Trophoblast cell (in vitro differentiated cells and primary cell): ENCODE data around the gene C11orf65.

Source experiments
- DNase-seq, 2 donors: peaks; one replicate each; pipeline ENCODE4 v3.0.0-alpha.2; 2016
- H2AFZ ChIP-seq: 2 replicates; pipeline ENCODE4 v1.6.1; 2013; ENCODE audit warnings: low read length, moderate library complexity, mild to moderate bottlenecking; ENCODE audit not compliant: insufficient read depth, poor library complexity
- H2AK5ac ChIP-seq: 2 replicates; pipeline ENCODE4 v1.6.1; 2013; ENCODE audit warnings: mild to moderate bottlenecking, low read length
- H2BK120ac ChIP-seq: 2 replicates; pipeline ENCODE4 v1.6.1; 2013; ENCODE audit warnings: low read length, mild to moderate bottlenecking, moderate library complexity; ENCODE audit not compliant: insufficient read depth, poor library complexity
- H2BK12ac ChIP-seq: 2 replicates; pipeline ENCODE4 v1.6.1; 2013; ENCODE audit warnings: mild to moderate bottlenecking, low read length, moderate library complexity
- H2BK5ac ChIP-seq: 2 replicates; pipeline ENCODE4 v1.6.1; 2013; ENCODE audit warnings: low read length, low read depth, moderate library complexity, mild to moderate bottlenecking; ENCODE audit not compliant: poor library complexity
- H3K14ac ChIP-seq: 2 replicates; pipeline ENCODE4 v1.6.1; 2013; ENCODE audit warnings: mild to moderate bottlenecking, low read length
- H3K18ac ChIP-seq: 2 replicates; pipeline ENCODE4 v1.6.1; 2013; ENCODE audit warnings: mild to moderate bottlenecking, low read length
- H3K23ac ChIP-seq: 2 replicates; pipeline ENCODE4 v1.6.1; 2013; ENCODE audit warnings: low read length
- H3K27ac ChIP-seq: 2 replicates; pipeline ENCODE4 v1.5.1; 2013; ENCODE audit warnings: low read depth, mild to moderate bottlenecking, inconsistent platforms, low read length, moderate library complexity
- H3K27me3 ChIP-seq: 2 replicates; pipeline ENCODE4 v1.6.1; 2013; ENCODE audit warnings: inconsistent platforms, mild to moderate bottlenecking, low read length, moderate library complexity; ENCODE audit not compliant: insufficient read depth
- H3K36me3 ChIP-seq, 2 experiments: 1 replicate in 1 of 2; 2 replicates in 1 of 2; pipeline ENCODE4 v1.6.1; 2013; ENCODE audit warnings: low read length in 2 of 2, mild to moderate bottlenecking in 2 of 2, moderate library complexity in 1 of 2; ENCODE audit not compliant: insufficient read depth in 2 of 2, control insufficient read depth in 1 of 2
- H3K4ac ChIP-seq: 2 replicates; pipeline ENCODE4 v1.6.1; 2013; ENCODE audit warnings: low read depth, mild to moderate bottlenecking, low read length, moderate library complexity
- H3K4me1 ChIP-seq, 2 experiments: 1 replicate in 1 of 2; 2 replicates in 1 of 2; pipeline ENCODE4 v1.6.1; 2013; ENCODE audit warnings: low read length in 2 of 2, mild to moderate bottlenecking in 2 of 2, moderate library complexity in 1 of 2; ENCODE audit not compliant: insufficient read depth in 2 of 2, control insufficient read depth in 1 of 2
- H3K4me2 ChIP-seq: 2 replicates; pipeline ENCODE4 v1.6.1; 2013; ENCODE audit warnings: inconsistent platforms, mild to moderate bottlenecking, low read length, moderate library complexity
- H3K4me3 ChIP-seq: 2 replicates; pipeline ENCODE4 v1.5.1; 2013; ENCODE audit warnings: mild to moderate bottlenecking, low read depth, low read length, inconsistent platforms
- H3K79me1 ChIP-seq: one replicate; pipeline ENCODE4 v1.6.1; 2013; ENCODE audit warnings: low read length
- H3K79me2 ChIP-seq: 2 replicates; pipeline ENCODE4 v1.6.1; 2013; ENCODE audit warnings: low read length, mild to moderate bottlenecking; ENCODE audit not compliant: control insufficient read depth, insufficient read depth, poor library complexity
- H3K9ac ChIP-seq: 2 replicates; pipeline ENCODE4 v1.6.1; 2013; ENCODE audit warnings: mild to moderate bottlenecking, low read length
- H3K9me3 ChIP-seq: 2 replicates; pipeline ENCODE4 v1.6.1; 2013; ENCODE audit warnings: low read depth, mild to moderate bottlenecking, control low read depth, inconsistent platforms, low read length; ENCODE audit not compliant: insufficient read depth
- H4K12ac ChIP-seq: 2 replicates; pipeline ENCODE4 v1.6.1; 2013; ENCODE audit warnings: low read depth, mild to moderate bottlenecking, low read length, moderate library complexity
- H4K8ac ChIP-seq: 2 replicates; pipeline ENCODE4 v1.6.1; 2013; ENCODE audit warnings: low read depth, mild to moderate bottlenecking, low read length, moderate library complexity
- H4K91ac ChIP-seq: one replicate; pipeline ENCODE4 v1.6.1; 2013; ENCODE audit warnings: low read depth, mild to moderate bottlenecking, low read length, moderate library complexity
- WGBS: extraction: QIAGEN DNeasy Blood & Tissue Kit; methylation state at CpG from one replicate; pipeline ENCODE4 v1.1.7; 2013; ENCODE audit warnings: missing lambda C conversion rate; ENCODE audit not compliant: insufficient read length, insufficient coverage; ENCODE audit errors: extremely low coverage; 5-methylcytosine and 5-hydroxymethylcytosine counted together

C11orf65 gene

GRCh38 chr11:108436594-108436993 is 30.7 kb downstream of the C11orf65 start:
- no peak overlapping the region for H3K4me3 ChIP-seq
- no peak overlapping the region for H4K91ac ChIP-seq
- H4K12ac ChIP-seq: no peak overlapping the region
- no peak overlapping the region for H2BK120ac ChIP-seq
- no peaks in the 10 kb centered on the region for H3K36me3 ChIP-seq
- H3K79me2 ChIP-seq: no peaks in the 10 kb centered on the region
- H3K9ac ChIP-seq: no peak overlapping the region
- H4K8ac ChIP-seq: no peak overlapping the region
- H2BK12ac ChIP-seq: no peak overlapping the region
- no peaks in the 10 kb centered on the region for H3K4me1 ChIP-seq
- H3K18ac ChIP-seq: no peak overlapping the region
- H3K79me1 ChIP-seq: no peaks in the 10 kb centered on the region
- WGBS: no CpG with 5 or more reads among the region's 2 CpGs
- no peak overlapping the region for H3K4me2 ChIP-seq
- H3K4ac ChIP-seq: no peak overlapping the region
- H3K27me3 ChIP-seq: no peaks in the 10 kb centered on the region
- no peak overlapping the region for H2AK5ac ChIP-seq
- H2AFZ ChIP-seq: no peak overlapping the region
- H3K23ac ChIP-seq: no peak overlapping the region
- no peak overlapping the region for H2BK5ac ChIP-seq
- no peak overlapping the region for H3K14ac ChIP-seq
- H3K27ac ChIP-seq: no peak overlapping the region
- H3K9me3 ChIP-seq: peaks cover 4% of the 10 kb centered on the region
- DNase-seq: no peak

GRCh38 chr11:108435066-108435465 is 32.3 kb downstream of the C11orf65 start:
- H3K9ac ChIP-seq: no peak overlapping the region
- no peak overlapping the region for H4K91ac ChIP-seq
- no peak overlapping the region for H2BK12ac ChIP-seq
- no peaks in the 10 kb centered on the region for H3K27me3 ChIP-seq
- H3K18ac ChIP-seq: no peak overlapping the region
- H3K9me3 ChIP-seq: no peaks in the 10 kb centered on the region
- no peaks in the 10 kb centered on the region for H3K79me2 ChIP-seq
- H4K8ac ChIP-seq: no peak overlapping the region
- H3K4me3 ChIP-seq: no peak overlapping the region
- H3K4me1 ChIP-seq: no peaks in the 10 kb centered on the region
- H2AK5ac ChIP-seq: no peak overlapping the region
- no CpG with 5 or more reads among the region's 1 CpG for WGBS
- no peaks in the 10 kb centered on the region for H3K79me1 ChIP-seq
- no peak overlapping the region for H2BK5ac ChIP-seq
- H3K14ac ChIP-seq: no peak overlapping the region
- H3K23ac ChIP-seq: no peak overlapping the region
- no peak overlapping the region for H3K4ac ChIP-seq
- no peak overlapping the region for H2AFZ ChIP-seq
- no peak for DNase-seq
- H2BK120ac ChIP-seq: no peak overlapping the region
- H3K4me2 ChIP-seq: no peak overlapping the region
- H3K27ac ChIP-seq: no peak overlapping the region
- H3K36me3 ChIP-seq: no peaks in the 10 kb centered on the region
- no peak overlapping the region for H4K12ac ChIP-seq

- H2AK5ac ChIP-seq: no peak overlapping the region
- no peaks in the 10 kb centered on the region for H3K79me2 ChIP-seq
- H3K4me1 ChIP-seq: no peaks in the 10 kb centered on the region
- H3K14ac ChIP-seq: no peak overlapping the region
- H3K9me3 ChIP-seq: no peaks in the 10 kb centered on the region
- no peak overlapping the region for H3K23ac ChIP-seq
- no peak overlapping the region for H2BK120ac ChIP-seq
- peak; percentile 55 to 87 for DNase-seq
- H3K27me3 ChIP-seq: no peaks in the 10 kb centered on the region
- no peak overlapping the region for H2BK5ac ChIP-seq
- H3K79me1 ChIP-seq: no peaks in the 10 kb centered on the region
- H3K27ac ChIP-seq: no peak overlapping the region
- no peak overlapping the region for H4K8ac ChIP-seq
- H3K4ac ChIP-seq: no peak overlapping the region
- H4K12ac ChIP-seq: no peak overlapping the region
- no peak overlapping the region for H3K9ac ChIP-seq
- H4K91ac ChIP-seq: no peak overlapping the region
- no peak overlapping the region for H3K4me2 ChIP-seq
- H3K4me3 ChIP-seq: no peak overlapping the region
- H2BK12ac ChIP-seq: no peak overlapping the region
- H3K36me3 ChIP-seq: no peaks in the 10 kb centered on the region
- no peak overlapping the region for H2AFZ ChIP-seq
- no peak overlapping the region for H3K18ac ChIP-seq
Measured at GRCh38 chr11:108432783-108433182, 34.5 kb downstream of the C11orf65 start.

- Histone ChIP-seq H3K23ac (no peak overlapping the region), H3K9ac (no peak overlapping the region), H4K8ac (no peak overlapping the region), H3K4me1 (no peaks in the 10 kb centered on the region), H3K79me1 (no peaks in the 10 kb centered on the region), H2BK5ac (no peak overlapping the region), H3K9me3 (no peaks in the 10 kb centered on the region), H4K91ac (no peak overlapping the region), H3K36me3 (no peaks in the 10 kb centered on the region), H3K18ac (no peak overlapping the region), H2BK12ac (no peak overlapping the region), H3K79me2 (no peaks in the 10 kb centered on the region), H3K4me2 (no peak overlapping the region), H2AFZ (no peak overlapping the region), H3K4ac (no peak overlapping the region), H4K12ac (no peak overlapping the region), H3K27ac (no peak overlapping the region), H3K4me3 (no peak overlapping the region), H2AK5ac (no peak overlapping the region), H3K27me3 (no peaks in the 10 kb centered on the region), H2BK120ac (no peak overlapping the region), H3K14ac (no peak overlapping the region)
- no CpG with 5 or more reads among the region's 1 CpG for WGBS
- no peak for DNase-seq
Measured at GRCh38 chr11:108431997-108432396, 35.3 kb downstream of the C11orf65 start.
